Activated T-cell treated with anti-CD3 and anti-CD28 coated beads for 48 hours (primary cell): Measurements from ENCODE around the gene NUCB1.
"Not testable (repeated sequence)": the region's sequence is repeated elsewhere in the genome, so short reads cannot be mapped to it uniquely, and the experiment has no call there.

Experiments used
- DNase-seq: peaks from one replicate; pipeline ENCODE4 v3.0.0-alpha.2; 2020; ENCODE audit warnings: low read depth

The NUCB1 gene

DNA sequence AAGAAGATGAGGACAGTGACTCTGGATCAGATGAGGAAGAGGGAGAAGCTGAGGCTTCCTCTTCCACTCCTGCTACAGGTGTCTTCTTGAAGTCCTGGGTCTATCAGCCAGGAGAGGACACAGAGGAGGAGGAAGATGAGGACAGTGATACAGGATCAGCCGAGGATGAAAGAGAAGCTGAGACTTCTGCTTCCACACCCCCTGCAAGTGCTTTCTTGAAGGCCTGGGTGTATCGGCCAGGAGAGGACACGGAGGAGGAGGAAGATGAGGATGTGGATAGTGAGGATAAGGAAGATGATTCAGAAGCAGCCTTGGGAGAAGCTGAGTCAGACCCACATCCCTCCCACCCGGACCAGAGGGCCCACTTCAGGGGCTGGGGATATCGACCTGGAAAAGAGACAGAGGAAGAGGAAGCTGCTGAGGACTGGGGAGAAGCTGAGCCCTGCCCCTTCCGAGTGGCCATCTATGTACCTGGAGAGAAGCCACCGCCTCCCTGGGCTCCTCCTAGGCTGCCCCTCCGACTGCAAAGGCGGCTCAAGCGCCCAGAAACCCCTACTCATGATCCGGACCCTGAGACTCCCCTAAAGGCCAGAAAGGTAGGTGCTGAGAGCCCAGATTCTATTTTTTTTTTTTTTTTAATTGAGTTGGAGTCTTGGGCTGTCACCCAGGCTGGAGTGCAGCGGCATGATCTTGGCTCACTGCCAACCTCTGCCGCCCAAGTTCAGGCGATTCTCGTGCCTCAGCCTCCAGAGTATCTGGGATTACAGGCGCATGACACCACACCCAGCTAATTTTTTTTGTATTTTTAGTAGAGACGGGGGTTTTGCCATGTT lies 25.6 kb upstream of the NUCB1 start:
- no peak for DNase-seq

DNA sequence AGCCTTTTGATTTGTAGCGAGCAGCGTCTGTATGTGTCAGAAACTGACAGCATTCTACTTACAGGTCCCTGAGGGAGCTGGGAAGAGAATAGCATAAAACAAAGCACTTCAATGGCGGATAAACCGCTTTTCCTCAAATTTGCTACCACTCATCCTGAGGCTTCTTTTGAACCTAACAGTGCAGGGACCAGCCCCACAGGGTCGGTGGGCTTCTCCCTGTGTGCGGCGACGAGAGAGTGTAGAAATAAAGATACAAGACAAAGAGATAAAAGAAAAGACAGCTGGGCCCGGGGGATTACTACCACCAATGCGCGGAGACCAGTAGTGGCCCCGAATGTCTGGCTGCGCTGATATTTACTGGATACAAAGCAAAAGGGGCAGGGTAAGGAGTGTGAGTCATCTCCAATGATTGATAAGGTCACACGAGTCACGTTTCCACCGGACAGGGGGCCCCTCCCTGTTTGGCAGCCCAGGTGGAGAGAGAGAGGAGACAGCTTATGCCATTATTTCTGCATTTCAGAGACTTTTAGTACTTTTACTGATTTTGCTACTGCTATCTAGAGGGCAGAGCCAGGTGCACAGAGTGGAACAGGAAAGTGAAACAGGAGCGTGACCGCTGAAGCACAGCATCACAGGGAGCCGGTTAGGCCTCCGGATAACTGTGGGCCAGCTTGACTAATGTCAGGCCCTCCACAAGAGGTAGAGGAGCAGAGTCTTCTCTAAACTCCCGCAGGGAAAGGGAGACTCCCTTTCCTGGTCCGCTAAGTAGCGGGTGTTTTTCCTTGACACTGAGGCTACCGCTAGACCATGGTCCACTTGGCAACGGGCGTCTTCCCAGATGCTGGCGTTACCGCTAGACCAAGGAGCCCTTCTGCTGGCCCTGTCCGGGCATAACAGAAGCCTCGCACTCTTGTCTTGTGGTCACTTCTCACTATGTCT lies 23.8 kb upstream of the NUCB1 start:
- DNase-seq = peak; percentile 46

DNA sequence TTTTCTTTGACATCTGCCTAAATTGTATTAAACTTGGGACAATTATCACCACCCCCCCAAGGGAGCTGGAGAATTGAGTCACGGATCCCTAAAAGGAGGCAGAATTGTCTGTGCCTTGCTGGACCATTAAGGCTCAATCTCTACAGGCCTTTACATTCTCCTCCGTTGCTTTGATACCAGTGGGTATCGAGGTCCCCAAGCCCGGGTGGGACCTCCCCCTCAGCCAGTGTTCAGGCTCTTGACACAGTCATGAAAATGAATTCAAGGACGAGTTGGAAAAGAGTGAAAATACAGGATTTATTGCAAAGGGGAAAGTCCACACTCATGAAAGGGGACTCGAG lies 22.3 kb upstream of the NUCB1 start:
- DNase-seq = no peak

DNA sequence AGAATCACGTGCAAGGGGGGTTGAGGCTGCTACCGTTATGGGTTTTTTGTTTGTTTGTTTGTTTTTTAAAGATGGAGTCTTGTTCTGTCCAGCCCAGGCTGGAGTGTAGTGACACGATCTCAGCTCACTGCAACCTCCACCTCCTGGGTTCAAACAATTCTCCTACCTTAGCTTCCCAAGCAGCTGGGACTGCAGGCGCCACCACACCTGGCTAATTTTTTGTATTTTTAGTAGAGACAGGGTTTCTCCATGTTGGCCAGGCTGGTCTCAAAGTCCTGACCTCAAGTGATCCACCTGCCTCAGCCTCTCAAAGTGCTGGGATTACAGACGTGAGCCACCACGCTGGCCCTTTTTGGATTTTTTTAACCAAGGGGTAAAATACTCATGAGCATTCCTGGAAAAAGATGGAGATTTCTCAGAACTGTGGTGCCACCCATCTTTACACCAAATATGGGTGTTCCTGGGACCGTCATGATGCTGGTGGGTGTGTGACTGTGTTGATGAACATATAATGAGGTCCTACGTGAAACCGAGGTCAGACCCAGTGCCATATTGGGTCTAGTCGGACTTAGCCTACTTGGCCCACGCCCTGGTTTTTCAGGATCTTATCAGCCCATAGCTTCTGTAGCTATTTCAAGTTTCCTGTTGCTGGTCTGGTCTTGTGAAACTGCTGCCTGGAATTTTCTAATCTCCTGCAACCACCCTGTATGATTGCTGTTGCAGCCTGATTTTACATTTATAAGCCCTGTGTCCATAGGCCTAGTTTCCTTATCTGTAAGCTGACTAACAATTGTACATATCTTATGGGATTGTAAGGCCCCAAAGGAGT lies 21.7 kb upstream of the NUCB1 start:
- DNase-seq = no peak

DNA sequence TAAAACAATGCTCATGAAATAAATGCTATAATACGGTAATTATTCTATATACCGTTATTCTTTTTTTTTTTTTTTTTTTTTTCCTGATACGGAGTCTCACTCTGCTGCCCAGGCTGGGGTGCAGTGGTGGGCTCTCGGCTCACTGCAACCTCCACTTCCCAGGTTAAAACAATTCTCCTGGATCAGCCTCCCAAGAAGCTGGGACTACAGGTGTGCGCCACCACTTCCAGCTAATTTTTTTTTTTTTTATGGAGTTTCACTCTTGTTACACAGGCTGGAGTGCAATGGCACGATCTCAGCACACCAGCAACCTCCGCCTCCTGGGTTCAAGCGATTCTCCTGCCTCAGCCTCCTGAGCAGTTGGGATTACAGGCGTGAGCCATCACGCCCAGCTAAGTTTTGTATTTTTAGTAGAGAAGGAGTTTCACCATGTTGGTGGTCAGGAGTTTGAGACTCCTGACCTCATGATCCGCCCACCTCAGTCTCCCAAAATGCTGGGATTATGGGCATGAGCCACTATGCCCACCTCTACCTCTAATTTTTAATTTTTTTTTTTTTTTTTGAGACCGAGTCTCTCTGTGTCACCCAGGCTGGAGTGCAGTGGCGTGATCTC lies 21.0 kb upstream of the NUCB1 start:
- DNase-seq = no peak

DNA sequence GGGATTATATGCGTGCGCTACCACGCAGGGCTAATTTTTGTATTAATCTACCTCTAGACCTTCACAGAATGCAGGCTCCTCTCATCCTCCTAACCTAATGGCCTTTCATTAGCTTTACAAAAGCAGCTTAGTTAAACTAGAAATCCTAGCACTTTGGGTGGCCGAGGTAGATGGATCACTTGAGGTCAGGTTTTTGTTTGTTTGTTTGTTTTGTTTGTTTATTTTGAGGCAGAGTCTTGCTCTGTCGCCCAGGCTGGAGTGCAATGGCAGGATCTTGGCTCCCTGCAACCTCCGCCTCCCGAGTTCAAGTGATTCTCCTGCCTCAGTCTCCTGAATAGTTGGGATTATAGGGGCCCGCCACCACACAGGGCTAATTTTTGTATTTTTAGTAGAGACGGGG lies 20.4 kb upstream of the NUCB1 start:
- DNase-seq = not testable (repeated sequence)

DNA sequence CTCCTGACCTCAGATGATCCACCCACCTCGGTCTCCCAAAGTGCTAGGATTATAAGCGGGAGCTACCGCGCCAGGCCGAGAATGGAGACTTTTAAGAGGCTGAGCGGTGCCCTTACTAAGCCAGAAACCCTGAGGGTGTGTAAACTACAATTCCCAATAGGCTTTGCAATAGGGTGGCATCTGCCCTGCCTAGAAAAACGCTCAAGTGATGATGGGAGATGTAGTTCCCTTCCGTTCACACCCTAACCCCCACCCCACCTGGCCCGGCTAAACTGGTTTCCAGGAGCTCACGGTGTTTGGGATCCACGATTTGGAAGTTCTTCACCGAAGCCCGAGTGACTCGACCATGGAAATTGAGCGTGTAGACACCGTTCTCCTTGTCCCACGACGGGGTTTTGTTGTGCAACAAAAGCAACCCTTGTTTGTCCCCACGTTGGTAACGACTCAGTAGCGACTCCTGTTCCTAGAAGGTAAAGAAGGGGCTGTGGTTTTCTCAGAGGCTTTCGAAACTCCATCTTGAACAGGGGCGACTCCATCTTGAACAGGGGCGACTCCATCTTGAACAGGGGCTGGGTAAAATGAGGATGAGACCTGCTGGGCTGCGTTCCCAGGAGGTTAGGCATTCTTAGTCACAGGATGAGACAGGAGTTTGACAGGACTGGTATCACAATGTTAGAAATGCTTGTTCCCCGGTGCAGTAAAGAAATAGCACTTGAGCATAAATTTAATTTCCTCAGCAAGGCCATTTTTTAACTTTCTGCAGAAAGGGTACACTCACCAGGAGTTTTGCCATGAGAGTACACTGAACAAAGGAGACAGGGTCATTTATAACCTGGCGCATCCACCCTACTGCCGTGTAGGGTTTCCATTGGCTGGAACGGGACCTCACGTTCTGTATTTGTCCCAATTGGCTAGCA lies 18.1 kb upstream of the NUCB1 start:
- no peak for DNase-seq

DNA sequence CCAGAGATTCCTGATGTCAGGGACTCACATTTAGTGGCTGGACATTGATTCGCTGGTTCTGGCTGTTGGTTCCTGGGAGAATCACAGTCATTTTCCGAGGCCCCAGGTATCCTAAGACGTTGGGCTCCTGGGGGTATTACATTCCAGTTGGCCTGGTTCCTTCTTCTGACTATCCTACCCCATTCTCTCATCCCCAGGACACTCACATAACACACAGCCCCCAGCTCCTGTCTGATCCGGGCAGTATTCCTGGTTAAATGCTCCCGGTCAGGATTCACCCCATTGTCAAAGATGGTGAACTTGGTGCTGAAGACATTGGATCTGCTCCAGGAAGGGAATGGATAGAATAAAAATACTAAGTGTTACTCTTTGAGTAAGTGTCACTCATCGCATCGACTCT lies 16.4 kb upstream of the NUCB1 start:
- DNase-seq = no peak

DNA sequence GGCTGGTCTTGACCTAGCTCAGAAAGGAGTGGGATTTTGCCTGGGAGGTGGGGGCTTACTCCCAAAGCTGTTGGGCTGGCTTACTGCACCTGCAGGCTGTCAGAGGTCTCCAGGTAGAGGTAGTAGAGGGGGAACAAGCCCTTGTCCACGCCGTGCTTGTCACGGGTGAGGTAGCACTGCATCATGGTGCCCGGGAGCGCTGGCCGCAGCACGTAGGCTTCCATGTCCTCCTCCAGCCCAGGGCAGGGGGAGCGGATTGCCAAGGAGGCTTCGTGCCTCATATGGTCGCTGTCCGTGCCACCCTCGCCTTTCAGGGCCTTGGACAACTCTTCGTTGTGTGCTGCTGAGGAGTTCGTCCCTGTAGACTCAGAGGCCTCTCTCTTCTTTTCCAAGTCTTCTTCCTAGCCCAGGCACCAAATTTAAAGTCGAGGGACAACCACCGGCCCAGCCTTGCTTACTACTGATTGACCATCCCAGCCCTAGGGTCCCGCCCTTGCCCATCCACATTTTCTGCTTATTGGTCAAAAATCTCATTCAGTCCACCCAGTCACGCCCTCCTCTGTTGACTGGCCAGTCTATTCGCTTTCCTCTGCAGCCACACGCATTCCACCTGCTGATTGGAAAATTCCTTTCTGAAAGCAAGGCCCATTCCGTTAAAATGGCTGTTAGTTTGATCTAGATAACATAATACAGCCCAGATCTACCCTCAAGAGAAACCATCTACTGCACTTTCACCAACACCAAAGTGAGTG lies 12.1 kb upstream of the NUCB1 start:
- no peak for DNase-seq

DNA sequence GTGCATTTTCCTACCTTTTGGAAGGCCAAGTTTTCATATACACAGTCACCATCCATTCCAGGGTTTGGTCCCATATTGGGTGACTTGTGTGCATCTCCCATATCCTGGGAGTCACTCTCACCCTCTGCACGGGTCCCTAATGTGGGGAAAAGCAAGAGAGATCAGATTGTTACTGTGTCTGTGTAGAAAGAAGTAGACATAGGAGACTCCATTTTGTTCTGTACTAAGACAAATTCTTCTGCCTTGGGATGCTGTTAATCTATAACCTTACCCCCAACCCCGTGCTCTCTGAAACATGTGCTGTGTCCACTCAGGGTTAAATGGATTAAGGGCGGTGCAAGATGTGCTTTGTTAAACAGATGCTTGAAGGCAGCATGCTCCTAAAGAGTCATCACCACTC lies 10.6 kb upstream of the NUCB1 start:
- DNase-seq = not testable (repeated sequence)

DNA sequence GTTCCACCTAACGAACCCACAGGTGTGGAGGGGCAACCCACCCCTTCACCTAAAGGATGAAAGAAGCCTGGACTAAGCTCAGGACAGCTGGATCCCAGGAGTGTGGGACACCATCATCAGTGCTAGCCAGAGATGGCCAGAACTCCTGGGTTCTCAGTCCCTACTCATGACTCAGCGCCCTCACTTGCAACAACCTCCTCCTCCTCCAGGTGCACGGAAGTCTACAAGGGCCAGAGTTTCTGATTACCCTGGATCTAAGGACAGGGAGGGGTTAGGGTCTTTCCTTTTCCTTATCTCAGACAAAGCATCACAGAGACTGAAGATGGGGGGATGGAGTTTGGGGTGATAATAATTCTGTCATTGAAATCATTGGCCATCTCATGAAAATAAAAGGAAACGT lies 9.6 kb upstream of the NUCB1 start:
- DNase-seq = no peak

DNA sequence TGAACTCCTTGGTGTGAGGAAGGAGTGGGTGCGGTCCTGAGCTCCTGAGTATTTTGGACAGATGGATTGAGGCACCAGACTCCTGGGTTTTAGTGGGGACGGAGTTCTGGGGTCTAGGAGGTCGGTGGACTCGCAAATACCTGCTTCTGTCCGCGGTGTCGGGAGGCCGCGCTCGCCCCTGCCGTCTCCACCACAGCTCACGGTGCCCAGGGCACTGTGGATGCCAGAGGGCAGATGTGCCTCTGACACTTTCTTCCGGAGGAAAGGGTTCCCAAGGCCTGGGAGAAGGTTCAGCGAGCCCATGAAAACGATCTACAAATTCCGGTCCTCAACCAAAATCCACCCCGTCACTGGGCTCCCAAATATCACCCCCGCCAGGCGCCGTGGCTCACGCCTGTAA lies 4.9 kb upstream of the NUCB1 start:
- DNase-seq = no peak

DNA sequence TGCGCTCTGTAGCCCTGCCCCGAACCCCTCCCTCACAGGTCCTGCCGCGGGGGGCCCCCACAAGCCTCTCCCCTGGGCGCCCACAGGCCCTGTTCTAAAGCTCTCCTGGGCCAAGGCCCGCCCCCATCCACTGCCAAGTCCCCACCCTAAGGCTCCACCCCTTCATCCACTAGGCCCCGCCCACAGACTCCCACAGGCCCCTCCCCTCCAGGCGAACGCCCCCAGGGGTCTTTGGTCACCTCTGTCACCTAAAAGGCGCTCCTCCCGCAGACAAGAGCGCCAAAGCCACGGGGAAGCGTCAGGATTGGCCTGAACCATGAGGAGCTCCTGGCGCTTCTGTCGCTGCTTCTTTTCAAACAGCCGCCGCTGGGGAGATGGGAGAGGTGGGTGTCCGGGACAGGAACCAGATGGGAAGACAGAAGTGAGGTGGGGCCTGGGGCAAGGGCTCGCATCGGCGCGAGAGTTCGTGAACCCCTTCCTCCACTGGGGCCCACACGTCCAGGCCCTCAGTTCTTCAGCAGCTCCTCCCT lies 3.9 kb upstream of the NUCB1 start:
- DNase-seq = peak; percentile 52

DNA sequence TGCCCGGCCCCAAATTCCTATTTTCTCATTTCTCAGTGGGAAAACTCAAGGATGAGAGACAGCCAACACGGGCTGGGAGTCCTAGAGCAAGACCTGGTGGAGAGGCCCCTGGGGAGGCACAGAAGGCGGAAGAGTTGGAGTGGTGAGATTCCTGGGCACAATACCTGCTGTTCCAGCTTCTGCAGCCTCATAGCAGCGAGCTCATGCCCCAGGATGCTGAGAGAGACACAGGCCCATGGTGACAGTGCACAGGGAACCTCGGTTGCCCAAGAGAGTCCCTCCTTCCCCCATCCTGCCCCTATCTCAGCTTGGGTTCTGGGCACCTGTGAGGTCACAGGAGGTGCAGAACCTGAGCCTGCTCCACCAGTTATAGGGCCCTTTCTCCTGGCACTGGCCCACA lies 2.9 kb upstream of the NUCB1 start:
- no peak for DNase-seq

DNA sequence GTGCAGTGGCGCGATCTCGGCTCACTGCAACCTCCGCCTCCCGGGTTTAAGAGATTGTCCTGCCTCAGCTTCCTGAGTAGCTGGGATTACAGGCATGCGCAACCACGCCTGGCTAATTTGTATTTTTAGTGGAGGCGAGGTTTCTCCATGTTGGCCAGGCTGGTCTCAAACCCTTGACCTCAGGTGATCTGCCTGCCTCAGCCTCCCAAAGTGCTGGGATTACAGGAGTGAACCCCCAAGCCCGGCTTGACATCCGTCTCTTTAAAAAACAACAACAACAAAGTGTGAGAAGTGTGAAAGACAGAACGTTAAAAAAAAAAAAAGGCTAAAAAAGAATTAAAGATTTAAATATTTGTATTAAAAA lies 744 bp upstream of the NUCB1 start:
- not testable (repeated sequence) for DNase-seq

DNA sequence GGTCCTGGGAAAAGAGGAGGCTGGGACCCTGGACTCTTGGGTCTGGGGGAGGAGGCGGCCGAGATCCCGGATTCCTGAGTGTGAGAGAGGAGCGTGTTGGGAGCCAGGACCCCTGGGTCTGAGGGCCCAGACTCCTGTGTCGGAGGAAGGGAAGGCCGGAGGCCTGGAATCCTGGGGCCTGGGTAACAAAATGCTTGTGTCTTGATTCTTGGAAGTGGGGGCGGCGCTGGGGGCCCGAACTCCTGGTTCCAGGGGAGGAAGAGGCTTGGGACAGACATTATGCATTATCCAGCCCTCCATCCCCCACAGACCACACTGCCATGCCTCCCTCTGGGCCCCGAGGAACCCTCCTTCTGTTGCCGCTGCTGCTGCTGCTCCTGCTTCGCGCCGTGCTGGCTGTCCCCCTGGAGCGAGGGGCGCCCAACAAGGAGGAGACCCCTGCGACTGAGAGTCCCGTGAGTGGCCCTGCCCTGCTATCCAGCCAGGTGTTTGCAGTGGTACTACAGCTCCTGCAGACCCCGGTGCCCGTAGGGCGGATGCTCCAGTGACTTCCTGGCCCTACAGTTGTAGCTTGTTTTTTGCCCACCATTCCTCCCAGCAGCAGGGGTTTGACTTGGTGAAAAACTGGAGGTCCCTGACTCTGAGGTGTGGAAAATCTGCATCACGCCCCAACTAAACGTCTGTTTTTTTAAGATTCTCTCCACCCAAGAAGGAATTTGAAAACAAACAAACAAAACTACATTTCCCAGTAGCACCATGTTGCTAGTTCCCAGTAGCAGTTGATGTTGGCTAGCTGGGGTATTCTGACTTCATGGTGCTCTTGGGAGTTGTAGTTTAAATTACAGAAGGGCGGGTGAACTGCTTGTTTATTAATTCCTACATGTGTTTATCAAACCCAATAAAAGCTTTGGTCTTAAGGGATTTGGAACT lies 630 bp downstream of the NUCB1 start:
- no peak for DNase-seq

DNA sequence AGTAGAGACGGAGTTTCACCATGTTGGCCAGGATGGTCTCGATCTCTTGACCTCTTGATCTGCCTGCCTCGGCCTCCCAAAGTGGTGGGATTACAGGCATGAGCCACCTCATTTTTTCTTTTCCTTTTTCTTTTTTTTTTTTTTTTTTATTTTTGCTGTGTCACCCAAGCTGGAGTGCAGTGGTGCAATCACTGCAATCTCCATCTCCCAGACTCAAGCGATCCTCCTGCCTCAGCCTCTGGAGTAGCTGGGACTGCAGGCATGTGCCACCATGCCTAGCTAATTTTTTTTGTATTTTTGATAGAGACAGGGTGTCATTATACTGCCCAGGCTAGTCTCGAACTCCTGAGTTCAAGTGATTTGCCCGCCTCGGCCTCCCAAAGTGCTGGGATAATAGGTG lies 2.2 kb downstream of the NUCB1 start:
- DNase-seq = not testable (repeated sequence)

DNA sequence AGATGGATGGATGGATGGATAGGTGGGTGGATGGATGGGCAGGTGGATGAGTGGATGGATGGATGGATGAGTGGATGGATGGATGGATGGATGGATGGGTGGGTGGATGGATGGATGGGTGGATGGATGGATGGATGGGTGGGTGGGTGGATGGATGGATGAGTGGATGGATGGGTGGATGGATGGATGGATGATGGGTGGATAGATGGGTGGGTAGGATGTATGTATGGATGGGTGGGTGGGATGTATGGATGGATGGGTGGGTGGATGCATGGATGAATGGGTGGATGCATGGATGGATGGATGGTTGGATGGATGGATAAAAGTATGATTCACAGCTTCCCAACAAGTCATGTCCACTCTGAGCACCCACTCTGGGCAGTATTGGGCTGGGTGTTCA lies 3.7 kb downstream of the NUCB1 start:
- not testable (repeated sequence) for DNase-seq

DNA sequence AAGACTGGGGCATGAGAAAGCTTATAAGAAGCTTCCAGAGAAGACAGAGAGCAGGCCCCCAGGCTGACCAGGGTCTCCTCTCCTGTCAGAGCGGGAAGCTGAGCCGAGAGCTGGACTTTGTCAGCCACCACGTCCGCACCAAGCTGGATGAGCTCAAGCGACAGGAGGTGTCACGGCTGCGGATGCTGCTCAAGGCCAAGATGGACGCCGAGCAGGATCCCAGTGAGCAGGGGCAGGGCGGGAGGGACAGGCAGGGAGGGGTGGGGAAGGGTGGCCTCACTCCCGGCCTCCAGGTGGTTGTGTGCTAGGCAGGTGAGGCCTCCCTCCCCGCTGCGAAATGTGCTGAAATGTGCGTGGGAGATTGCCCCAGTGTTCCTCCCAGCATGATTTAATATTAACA lies 5.6 kb downstream of the NUCB1 start:
- DNase-seq = no peak
